ENCODE results near the gene POLR2L. TPM values are rescaled to one million over a fixed set of nuclear protein-coding genes. Genes with fewer than 3 reads are reported as not detected.

POLR2L gene
- total and polyA plus RNA-seq, 3 donors from 2014 or later, result 32.9 to 97.3 (median 48.4) TPM

- H3K9me3 ChIP-seq, result no peaks in the 10 kb centered on the region
- H3K27me3 ChIP-seq, result no peaks in the 10 kb centered on the region
- peak overlapping the region in 1 of 2 donors; percentile 76 for H3K4me3 ChIP-seq
- H3K4me1 ChIP-seq, result peaks cover 42% of the 10 kb centered on the region
- intact Hi-C loops (cut with DNase I; ENCODE audit: low total_unique reads), result no loop called here
- 44 to 53% methylated on average over 8 to 31 of the region's 31 CpGs for WGBS, 2 donors
- no peaks in the 10 kb centered on the region for H3K36me3 ChIP-seq (ENCODE audit: low read depth, missing control alignments)
- H3K27ac ChIP-seq, result peak overlapping the region; percentile 39 to 71
- peak; percentile 73 for DNase-seq
- no peak for TF ChIP-seq POLR2A (IDR thresholded peaks at IDR 0.05)
- no peak for TF ChIP-seq CTCF (IDR thresholded peaks at IDR 0.05)
Observed at GRCh38 chr11:834371-835316, 7.7 kb downstream of the POLR2L start.

GRCh38 chr11:833849-834311, 8.4 kb downstream of the POLR2L start:
- 51 to 58% methylated on average over 6 to 9 of the region's 9 CpGs for WGBS, 2 donors
- no peaks in the 10 kb centered on the region for H3K36me3 ChIP-seq (ENCODE audit: low read depth, missing control alignments)
- H3K9me3 ChIP-seq, result no peaks in the 10 kb centered on the region
- H3K27me3 ChIP-seq, result no peaks in the 10 kb centered on the region
- H3K4me3 ChIP-seq, result peak overlapping the region in 1 of 2 donors; percentile 76
- no peak for DNase-seq
- TF ChIP-seq POLR2A (IDR thresholded peaks at IDR 0.05), result no peak
- no peak for TF ChIP-seq CTCF (IDR thresholded peaks at IDR 0.05)
- peak overlapping the region; percentile 55 to 81 for H3K27ac ChIP-seq
- H3K4me1 ChIP-seq, result peaks cover 47% of the 10 kb centered on the region
- intact Hi-C loops (cut with DNase I; ENCODE audit: low total_unique reads), result no loop called here

- Histone ChIP-seq H3K4me3 (peak overlapping the region; percentile 60 to 76), H3K4me1 (peaks cover 47% of the 10 kb centered on the region), H3K27me3 (no peaks in the 10 kb centered on the region), H3K36me3 (ENCODE audit: low read depth, missing control alignments) (no peaks in the 10 kb centered on the region), H3K9me3 (no peaks in the 10 kb centered on the region), H3K27ac (peak overlapping the region; percentile 55 to 81)
- no peak for DNase-seq
- no peak for TF ChIP-seq POLR2A (IDR thresholded peaks at IDR 0.05)
- TF ChIP-seq CTCF (IDR thresholded peaks at IDR 0.05), result no peak
- 0% methylated on average over 44 of the region's 55 CpGs; no CpG with 5 or more reads in 1 of the 2 donors for WGBS, 2 donors
- intact Hi-C loops (cut with DNase I; ENCODE audit: low total_unique reads), result no loop called here
Observed at GRCh38 chr11:833114-833791, 9.1 kb downstream of the POLR2L start.

- intact Hi-C loops (cut with DNase I; ENCODE audit: low total_unique reads), result no loop called here
Observed at GRCh38 chr11:832529-833113, 9.7 kb downstream of the POLR2L start, which contains the start of gene CD151. Gene CD151 (plus strand): TSS chr11:832952. CDS start chr11:836070, 3,118 bp downstream.

More at GRCh38 chr11:832529-833113, 9.7 kb downstream of the POLR2L start, which contains the start of gene CD151:
- TF ChIP-seq CTCF (IDR thresholded peaks at IDR 0.05) (no peak), POLR2A (IDR thresholded peaks at IDR 0.05) (no peak)
- no peaks in the 10 kb centered on the region for H3K9me3 ChIP-seq
- H3K4me3 ChIP-seq, result peak within 1 kb of the TSS; percentile 60 to 76
- WGBS, 2 donors, result 3% methylated on average over 24 of the region's 67 CpGs; no CpG with 5 or more reads in 1 of the 2 donors
- H3K27ac ChIP-seq, result peak within 1 kb of the TSS; percentile 55 to 81
- peak; percentile 76 for DNase-seq
- peaks cover 47% of the 10 kb centered on the region for H3K4me1 ChIP-seq
- H3K27me3 ChIP-seq, result no peaks in the 10 kb centered on the region
- H3K36me3 ChIP-seq (ENCODE audit: low read depth, missing control alignments), result no peaks in the 10 kb centered on the region

Data from testis (tissue), 3 donors.